GM21576 (cell line): ENCODE results near the gene RPS6KA3.
A peak's percentile ranks its signal among the peaks of the same experiment; 100 is the strongest.
"Not testable (repeated sequence)": the region's sequence is repeated elsewhere in the genome, so short reads cannot be mapped to it uniquely, and the experiment has no call there.

Source experiments
- ATAC-seq: cut with Tn5 transposase; IDR thresholded peaks from one replicate; pipeline ENCODE4 v1.9.1; 2021; ENCODE audit warnings: mild to moderate bottlenecking, moderate library complexity; ENCODE audit not compliant: unreplicated experiment

Gene RPS6KA3

DNA sequence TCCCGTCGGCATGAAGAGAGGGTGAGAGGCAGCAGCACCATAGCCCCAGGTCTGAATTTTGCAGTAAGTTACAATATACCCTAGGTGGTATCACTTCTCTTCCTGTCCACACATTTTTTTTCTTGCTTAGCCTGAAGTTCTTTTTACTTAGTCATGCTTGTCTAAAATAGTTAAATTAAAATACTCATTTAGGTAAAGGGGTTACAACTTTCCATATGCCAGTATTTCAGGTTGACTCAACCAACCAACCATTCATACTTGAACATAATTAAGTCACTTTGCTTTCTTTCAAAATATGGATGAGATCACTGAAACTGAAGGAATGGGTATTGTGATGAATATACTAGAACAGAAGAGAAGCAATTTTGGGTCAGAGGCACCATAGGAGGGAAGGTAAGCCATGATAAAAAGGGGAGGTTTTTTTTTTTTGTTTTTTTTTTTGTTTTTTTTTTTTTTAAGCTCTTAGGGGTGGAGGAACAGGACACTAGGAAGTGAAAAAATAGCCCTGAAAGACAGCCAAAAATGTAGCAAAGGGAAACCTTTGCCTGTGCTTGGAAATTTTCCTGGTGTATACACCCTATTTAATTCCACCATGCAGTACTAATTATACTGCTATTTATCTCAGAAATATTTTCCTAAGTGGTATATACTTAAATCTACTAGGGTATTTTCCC lies 41.8 kb downstream of the RPS6KA3 start:
- ATAC-seq, result peak; percentile 71

DNA sequence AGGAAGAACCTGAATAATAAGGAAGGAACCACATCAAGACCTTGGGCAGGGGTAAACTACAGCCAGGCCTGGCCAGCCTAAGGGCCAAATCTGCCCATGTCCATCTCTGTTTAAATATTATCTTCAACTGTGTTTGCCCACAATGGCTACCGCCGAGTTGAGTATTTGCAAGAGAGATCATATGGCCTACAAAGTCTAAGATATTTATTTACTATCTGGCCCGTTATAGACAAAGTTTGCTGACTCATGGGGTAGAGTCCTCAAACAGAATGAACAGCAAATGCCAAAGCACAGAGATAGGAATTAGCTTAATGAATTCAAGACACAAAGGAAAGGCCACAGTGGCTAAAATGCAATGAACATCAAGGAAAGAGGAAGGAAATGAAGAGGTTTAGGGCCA lies 44.8 kb downstream of the RPS6KA3 start:
- ATAC-seq, result no peak

GRCh38 chrX:20218836-20219505 lies 47.7 kb downstream of the RPS6KA3 start:
- ATAC-seq, result no peak

GRCh38 chrX:20217906-20218305 lies 48.8 kb downstream of the RPS6KA3 start:
- ATAC-seq, result no peak

DNA sequence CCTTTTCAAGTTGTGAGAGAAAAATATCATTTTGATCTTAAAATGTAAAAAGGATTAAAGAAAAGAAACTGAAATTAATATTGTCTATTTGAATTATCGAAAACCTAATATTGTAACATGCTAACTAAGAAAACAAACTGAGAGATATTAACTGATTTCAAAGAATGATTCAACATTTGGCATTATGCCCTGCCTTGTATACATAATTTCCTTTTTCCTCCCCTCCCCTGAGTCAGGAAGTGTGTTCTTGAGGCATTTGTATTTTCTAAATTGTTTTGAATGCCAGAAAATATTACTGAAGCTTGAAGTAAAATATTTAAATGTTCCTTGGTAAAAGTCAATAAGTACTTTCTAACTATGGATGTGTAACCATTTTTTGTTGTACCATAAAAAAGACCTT lies 49.4 kb downstream of the RPS6KA3 start:
- no peak for ATAC-seq

DNA sequence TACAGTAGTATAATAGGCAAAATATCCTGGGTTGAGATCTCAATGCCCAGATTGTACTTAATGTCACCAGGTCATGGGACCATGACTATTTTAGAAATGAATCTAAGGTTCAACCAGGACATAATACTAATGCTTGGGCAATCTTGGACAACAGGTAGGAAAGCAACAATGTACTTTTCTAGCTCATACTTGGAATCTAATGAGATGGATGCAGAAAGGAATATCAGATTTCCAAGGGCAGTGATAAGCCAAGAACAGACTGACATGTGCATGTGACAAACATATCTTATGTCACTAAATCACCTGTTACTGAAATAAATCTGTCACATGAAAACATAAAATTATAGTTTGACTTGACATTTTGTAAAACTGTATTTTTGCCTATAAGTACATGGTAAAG lies 51.1 kb downstream of the RPS6KA3 start:
- ATAC-seq, result no peak

DNA sequence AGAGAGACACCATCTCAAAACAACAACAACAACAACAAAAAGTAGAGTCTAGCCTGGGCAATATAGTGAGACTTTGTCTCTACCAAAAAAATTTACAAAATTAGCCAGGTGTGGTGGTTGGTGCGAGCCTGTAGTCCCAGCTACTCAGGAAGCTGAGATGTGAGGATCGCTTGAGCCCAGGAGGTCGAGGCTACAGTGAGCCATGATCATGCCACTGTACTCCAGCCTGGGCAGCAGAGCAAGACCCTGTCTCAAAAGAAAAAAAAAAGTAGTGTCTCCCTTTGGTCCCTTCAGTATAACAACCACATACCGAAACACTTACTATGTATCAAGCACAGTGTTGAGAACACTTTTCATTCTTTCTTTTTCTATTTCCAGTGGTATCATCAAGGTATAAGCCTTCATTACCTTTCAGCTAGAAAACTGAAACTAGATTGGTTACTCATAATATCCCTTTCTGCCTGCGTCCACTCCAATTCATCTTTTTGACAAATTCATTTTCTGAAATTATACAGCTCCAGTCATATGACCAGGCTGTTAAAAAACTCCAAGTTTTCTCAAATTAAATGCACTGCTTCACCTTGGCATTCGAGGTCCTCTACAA lies 54.1 kb downstream of the RPS6KA3 start:
- ATAC-seq, result peak; percentile 83

- no peak for ATAC-seq
Observed at GRCh38 chrX:20211261-20211786, 55.4 kb downstream of the RPS6KA3 start.

GRCh38 chrX:20205927-20206708 lies 60.6 kb downstream of the RPS6KA3 start:
- ATAC-seq, result peak; percentile 82

DNA sequence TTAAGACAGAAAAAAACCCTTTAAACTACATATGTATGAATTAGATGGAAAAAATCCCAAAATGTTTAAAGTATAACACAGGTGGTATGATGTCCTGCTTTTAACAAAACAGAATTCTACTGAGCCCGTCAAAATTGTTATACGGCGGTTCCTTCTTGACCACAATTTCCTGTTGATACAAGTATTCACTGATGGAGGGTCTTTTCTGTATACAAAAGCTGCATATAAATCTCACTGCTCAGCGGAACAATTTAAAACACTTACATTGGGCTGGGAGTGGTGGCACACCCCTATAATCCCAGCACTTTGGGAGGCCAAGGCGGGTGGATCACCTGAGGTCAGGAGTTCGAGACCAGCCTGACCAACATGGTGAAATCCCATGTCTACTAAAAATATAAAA lies 62.4 kb downstream of the RPS6KA3 start:
- no peak for ATAC-seq

GRCh38 chrX:20197641-20198210 lies 69.0 kb downstream of the RPS6KA3 start:
- no peak for ATAC-seq

- ATAC-seq, result no peak
Observed at GRCh38 chrX:20189171-20189570, 77.5 kb downstream of the RPS6KA3 start.

DNA sequence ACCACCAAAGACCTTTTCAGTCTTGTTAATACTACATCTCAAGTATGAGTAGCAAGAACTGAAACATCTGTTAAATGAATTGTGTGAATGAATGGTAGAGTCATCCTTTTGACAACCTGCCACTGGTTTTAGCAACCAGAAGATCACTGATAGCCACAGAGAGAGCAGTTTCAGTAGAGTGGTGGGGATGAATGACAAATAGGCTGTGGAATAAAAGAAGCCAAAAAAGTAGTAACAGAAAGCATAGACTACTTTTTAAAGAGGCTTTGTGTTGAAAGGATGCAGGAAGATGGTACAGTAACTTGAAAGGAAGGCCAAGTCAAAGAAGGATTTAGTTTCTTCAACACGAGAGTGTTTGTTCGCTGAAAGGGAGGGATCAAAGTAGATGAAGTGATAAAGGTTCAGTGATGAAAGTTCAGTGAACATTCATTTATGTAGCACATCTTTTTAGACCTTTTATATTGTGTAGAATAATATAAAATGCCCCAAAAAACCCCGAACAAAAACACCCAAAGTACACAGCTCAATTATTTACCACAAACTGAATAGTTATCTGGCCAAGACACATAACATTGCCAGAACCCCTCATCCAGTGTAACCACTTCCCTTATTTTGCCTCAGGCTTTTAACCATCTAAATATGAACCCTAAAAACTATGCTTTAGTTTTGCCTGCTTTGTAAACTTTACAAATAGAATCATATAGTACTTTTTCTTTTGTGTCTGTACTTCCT lies 84.9 kb downstream of the RPS6KA3 start:
- no peak for ATAC-seq

GRCh38 chrX:20177093-20177492 lies 89.6 kb downstream of the RPS6KA3 start:
- ATAC-seq, result no peak

- no peak for ATAC-seq
Observed at GRCh38 chrX:20173856-20174255, 92.9 kb downstream of the RPS6KA3 start.

DNA sequence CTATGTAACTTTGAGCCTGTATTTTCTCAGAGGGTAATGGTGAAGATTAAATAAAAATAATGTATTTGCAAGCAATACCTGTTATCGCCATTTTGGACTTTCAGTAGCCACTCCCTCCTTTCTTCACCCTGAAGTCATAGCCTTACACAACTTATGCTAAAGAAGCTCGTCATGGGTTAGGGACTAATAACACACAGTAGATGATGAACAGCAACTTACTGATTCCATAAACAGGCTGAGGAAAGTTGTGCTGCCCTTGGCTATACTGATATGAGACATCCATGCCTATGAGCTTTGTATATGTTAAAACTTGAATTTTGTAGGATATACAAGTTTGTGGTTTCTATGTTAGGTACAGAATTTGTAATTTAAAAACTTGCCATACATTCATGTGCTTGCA lies 93.4 kb downstream of the RPS6KA3 start:
- no peak for ATAC-seq

DNA sequence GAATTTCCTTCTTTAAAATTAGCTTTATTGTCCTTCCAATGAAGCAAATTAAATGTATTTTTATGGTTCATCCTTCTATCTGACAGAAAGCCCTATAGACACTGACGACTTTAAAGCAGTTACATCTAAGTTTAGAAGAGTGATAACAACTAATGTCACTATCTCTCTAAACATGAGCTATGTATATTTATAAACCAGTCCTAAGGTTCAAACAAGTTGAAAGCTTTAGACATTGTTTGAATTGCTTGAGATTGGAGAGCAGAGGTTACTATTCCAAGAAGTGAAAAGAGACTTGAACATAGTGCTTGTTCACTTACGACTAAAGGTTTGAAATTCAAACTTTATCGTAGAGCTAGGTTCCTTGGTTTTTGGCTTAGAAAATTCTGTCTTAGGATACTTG lies 94.8 kb downstream of the RPS6KA3 start:
- ATAC-seq, result no peak

GRCh38 chrX:20162516-20162915 lies 104.2 kb downstream of the RPS6KA3 start:
- ATAC-seq, result not testable (repeated sequence)

- ATAC-seq, result no peak
Observed at GRCh38 chrX:20159797-20160385, 106.8 kb downstream of the RPS6KA3 start.

DNA sequence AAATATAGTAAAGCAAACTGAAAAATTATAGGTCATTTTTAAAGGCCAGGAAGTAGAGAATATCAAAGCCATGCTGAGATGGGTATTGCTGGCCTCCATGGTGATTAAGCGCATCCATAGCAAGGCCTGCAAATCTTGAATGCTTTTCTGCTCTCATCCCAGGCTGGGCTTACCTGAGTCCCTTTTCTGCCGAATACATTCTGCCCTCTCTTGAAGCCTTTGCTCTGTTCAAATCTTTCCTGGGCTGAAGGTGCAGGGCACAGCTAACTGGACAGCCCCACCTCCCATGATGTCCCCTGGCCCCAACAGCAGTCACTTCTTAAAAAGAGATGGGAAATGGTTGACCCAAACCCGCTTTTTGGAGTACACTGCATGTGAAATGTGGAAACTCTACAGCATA lies 115.0 kb downstream of the RPS6KA3 start:
- ATAC-seq, result no peak
